GM23338 (cell line): ENCODE data around the gene SZT2.

Experiments
- CTCF ChIP-seq, 2 experiments: fragments of 200-600 bp in 1 of 2; sonication (generic) in 1 of 2; conservative IDR thresholded peaks; 2 replicates each; pipeline versions ENCODE4 v1.5.1 to v1.6.1; 2016 to 2017; ENCODE audit warnings: antibody characterized with exemption in 2 of 2, low read depth in 2 of 2, mild to moderate bottlenecking in 2 of 2, moderate library complexity in 1 of 2
- EZH2phosphoT487 ChIP-seq: fragments of 200-600 bp; sonication (generic); IDR thresholded peaks from one replicate; pipeline ENCODE4 v1.8.1; 2018; ENCODE audit warnings: antibody characterized with exemption; ENCODE audit not compliant: unreplicated experiment
- POLR2AphosphoS5 ChIP-seq: IDR thresholded peaks from 2 replicates; pipeline ENCODE4 v1.6.1; 2016; ENCODE audit warnings: antibody characterized with exemption, low read depth
- TF ChIP-seq, protein P1 (sequence below): IDR thresholded peaks from 2 replicates; pipeline ENCODE4 v1.6.1; 2016; ENCODE audit warnings: antibody characterized with exemption

DNA sequence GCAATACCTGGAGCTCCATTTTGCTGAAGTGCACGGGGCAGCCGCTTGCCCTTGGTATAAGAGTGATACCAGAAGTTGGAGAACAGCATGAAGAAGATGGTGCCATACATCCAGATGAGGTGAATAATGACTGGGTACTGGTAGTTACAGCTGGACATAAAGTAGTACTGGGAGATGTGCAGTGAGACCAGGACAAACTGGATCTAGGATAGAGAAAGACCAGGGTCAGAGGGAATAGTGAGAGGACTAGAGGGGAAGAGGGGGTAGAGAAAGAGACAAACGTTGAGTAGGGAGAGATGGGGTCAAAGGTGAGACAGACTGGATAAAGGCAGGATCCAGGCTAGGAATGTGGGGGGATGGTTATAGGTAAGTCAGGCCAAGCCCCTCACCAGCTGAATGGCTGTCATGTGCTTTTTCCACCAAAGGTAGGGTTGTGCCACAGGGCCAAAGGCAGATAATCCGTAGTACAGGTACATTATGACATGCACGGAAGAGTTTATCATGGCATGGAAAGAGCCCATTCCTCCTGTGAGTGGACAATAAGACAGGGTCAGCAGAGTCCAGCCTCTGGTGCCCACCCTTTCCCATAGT lies 25.7 kb upstream of the SZT2 start:
- TF ChIP-seq CTCF (conservative IDR thresholded peaks at IDR 0.05; ENCODE audit: low read depth in 2 of 2) (no peak), POLR2AphosphoS5 (no peak; the same call in none of the 2 replicates), EZH2phosphoT487 (no peak)
- TF ChIP-seq, protein P1, sequence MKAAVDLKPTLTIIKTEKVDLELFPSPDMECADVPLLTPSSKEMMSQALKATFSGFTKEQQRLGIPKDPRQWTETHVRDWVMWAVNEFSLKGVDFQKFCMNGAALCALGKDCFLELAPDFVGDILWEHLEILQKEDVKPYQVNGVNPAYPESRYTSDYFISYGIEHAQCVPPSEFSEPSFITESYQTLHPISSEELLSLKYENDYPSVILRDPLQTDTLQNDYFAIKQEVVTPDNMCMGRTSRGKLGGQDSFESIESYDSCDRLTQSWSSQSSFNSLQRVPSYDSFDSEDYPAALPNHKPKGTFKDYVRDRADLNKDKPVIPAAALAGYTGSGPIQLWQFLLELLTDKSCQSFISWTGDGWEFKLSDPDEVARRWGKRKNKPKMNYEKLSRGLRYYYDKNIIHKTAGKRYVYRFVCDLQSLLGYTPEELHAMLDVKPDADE = no peak
